K562 (cell line): ENCODE results near the gene PPP1CB. TPM values are rescaled to one million over a fixed set of nuclear protein-coding genes. Genes with fewer than 3 reads are reported as not detected.
A peak's percentile ranks its signal among the peaks of the same experiment; 100 is the strongest.

Source experiments
- EZH2 ChIP-seq: IDR thresholded peaks from 2 replicates; pipeline ENCODE4 v1.6.1; 2012; ENCODE audit warnings: low read depth, mild to moderate bottlenecking, inconsistent platforms, low read length, borderline replicate concordance
- HNRNPUL1 ChIP-seq: fragments of 200-400 bp; formaldehyde crosslinking; IDR thresholded peaks from 2 replicates; pipeline ENCODE4 v1.6.1; 2017; ENCODE audit warnings: low read length
- KLF10 ChIP-seq: fragments of 250-450 bp; sonication (Bioruptor Pico); IDR thresholded peaks from 2 replicates; pipeline ENCODE4 v1.6.1; 2021; ENCODE audit warnings: matching md5 sums
- LCOR ChIP-seq: sonication (generic); formaldehyde crosslinking; IDR thresholded peaks from 2 replicates; pipeline ENCODE4 v1.8.0; 2022; ENCODE audit warnings: mild to moderate bottlenecking, missing genetic modification reagents
- MTA3 ChIP-seq: fragments of 450-650 bp; formaldehyde crosslinking; IDR thresholded peaks from 2 replicates; pipeline ENCODE4 v1.6.1; 2017; ENCODE audit warnings: mild to moderate bottlenecking, borderline replicate concordance
- NCOA4 ChIP-seq: fragments of 450-650 bp; IDR thresholded peaks from 2 replicates; pipeline ENCODE4 v1.6.1; 2018; ENCODE audit warnings: mild to moderate bottlenecking; ENCODE audit not compliant: partially characterized antibody
- RBM22 ChIP-seq: fragments of 200-400 bp; formaldehyde crosslinking; IDR thresholded peaks from 2 replicates; pipeline ENCODE4 v1.6.1; 2018; ENCODE audit warnings: low read length, low read depth; ENCODE audit not compliant: poor library complexity, severe bottlenecking
- RUNX1 ChIP-seq: sonication (generic); IDR thresholded peaks from 2 replicates; pipeline ENCODE4 v1.6.1; 2016; ENCODE audit warnings: antibody characterized with exemption, low read depth
- SIN3A ChIP-seq, 2 experiments: fragments of 150-350 bp in 1 of 2; IDR thresholded peaks; 2 replicates each; pipeline ENCODE4 v1.6.1; 2011 to 2016; ENCODE audit warnings: borderline replicate concordance in 2 of 2, low read depth in 2 of 2, low read length in 2 of 2, mild to moderate bottlenecking in 2 of 2, moderate library complexity in 2 of 2; ENCODE audit not compliant: control insufficient read depth in 1 of 2
- SRSF3 ChIP-seq: fragments of 200-400 bp; formaldehyde crosslinking; IDR thresholded peaks from 2 replicates; pipeline ENCODE4 v1.6.1; 2016; ENCODE audit warnings: mild to moderate bottlenecking, low read length, moderate library complexity; ENCODE audit not compliant: insufficient read depth
- TAF1 ChIP-seq: IDR thresholded peaks from 2 replicates; pipeline ENCODE4 v1.6.1; 2011; ENCODE audit warnings: mild to moderate bottlenecking, low read length, moderate library complexity; ENCODE audit not compliant: insufficient read depth, control insufficient read depth, severe bottlenecking; ENCODE audit errors: extremely low read depth
- ZFP91 ChIP-seq: sonication (generic); formaldehyde crosslinking; IDR thresholded peaks from 2 replicates; pipeline ENCODE4 v1.8.0; 2022; ENCODE audit warnings: mild to moderate bottlenecking, missing genetic modification reagents
- ZFX ChIP-seq: sonication (generic); formaldehyde crosslinking; IDR thresholded peaks from 2 replicates; pipeline ENCODE4 v1.8.0; 2022; ENCODE audit warnings: mild to moderate bottlenecking, missing genetic modification reagents, moderate library complexity
- ZNF124 ChIP-seq: sonication (generic); formaldehyde crosslinking; IDR thresholded peaks from 2 replicates; pipeline ENCODE4 v1.8.1; 2022; ENCODE audit warnings: missing genetic modification reagents
- ZNF143 ChIP-seq: sonication (generic); formaldehyde crosslinking; IDR thresholded peaks from 2 replicates; pipeline ENCODE4 v1.9.0; 2022; ENCODE audit warnings: mild to moderate bottlenecking, missing genetic modification reagents
- ZNF282 ChIP-seq: sonication (generic); formaldehyde crosslinking; IDR thresholded peaks from 2 replicates; pipeline ENCODE4 v1.8.1; 2023; ENCODE audit warnings: missing genetic modification reagents
- ZNF324 ChIP-seq: fragments of 250-450 bp; sonication (Bioruptor Pico); IDR thresholded peaks from 2 replicates; pipeline ENCODE4 v1.4.0; 2020; ENCODE audit warnings: mild to moderate bottlenecking
- ZNF436 ChIP-seq: fragments of 250-450, 450-650 bp; sonication (Bioruptor Pico); formaldehyde crosslinking; IDR thresholded peaks from 2 replicates; pipeline ENCODE4 v1.7.0; 2020; ENCODE audit warnings: mild to moderate bottlenecking
- ZNF511 ChIP-seq: sonication (generic); formaldehyde crosslinking; IDR thresholded peaks from 2 replicates; pipeline ENCODE4 v1.8.0; 2022; ENCODE audit warnings: mild to moderate bottlenecking, missing genetic modification reagents
- ZSCAN29 ChIP-seq: fragments of 450-650 bp; IDR thresholded peaks from 2 replicates; pipeline ENCODE4 v1.6.1; 2017
- polyA plus RNA-seq, 8 experiments: library from polyadenylated mRNA; depleted of rRNA in 4 of 8; stranded (reverse) in 5 of 8; unstranded in 3 of 8; fragments of >200 nt; fragmentation: Nextera tagmentation in 2 of 8; fragmentation: Illumina TruSeq in 1 of 8; extraction: Ambion mirVana in 2 of 8; extraction: Trizol in 1 of 8; gene quantifications; 2 replicates each; pipeline versions ENCODE4 v1.2.1 to v1.2.3, GENCODE V29; 2011 to 2014; ENCODE audit warnings: inconsistent platforms in 1 of 8, missing spikeins in 1 of 8
- total RNA-seq, 7 experiments: library from RNA; depleted of rRNA in 6 of 7; stranded (reverse); fragments of >200 nt in 6 of 7; fragmentation: Illumina TruSeq in 2 of 7; extraction: Trizol in 2 of 7; gene quantifications; 2 replicates each; pipeline versions ENCODE4 v1.2.1 to v1.2.3, GENCODE V29; 2011 to 2021; ENCODE audit warnings: low replicate concordance in 1 of 7
- TF ChIP-seq, protein P1 (sequence below): conservative IDR thresholded peaks from 2 replicates; pipeline ENCODE4 v1.6.1; 2011; ENCODE audit warnings: low read depth, mild to moderate bottlenecking, low read length; ENCODE audit not compliant: control insufficient read depth
- TF ChIP-seq, protein P2 (sequence below): fragments of 450-650 bp; IDR thresholded peaks from 2 replicates; pipeline ENCODE4 v1.6.1; 2016
- TF ChIP-seq, protein P3 (sequence below), 3 experiments: fragments of 200-800 bp in 1 of 3; sonication (Bioruptor generic) in 1 of 3; sonication (generic) in 1 of 3; formaldehyde crosslinking in 1 of 3; IDR thresholded peaks; 2 replicates each; pipeline versions ENCODE4 v1.6.1 to v1.8.0; 2016 to 2022; ENCODE audit warnings: mild to moderate bottlenecking in 2 of 3, missing compliant biosample characterization in 2 of 3, missing genetic modification characterization in 2 of 3, missing genetic modification reagents in 1 of 3

The PPP1CB gene
- total and polyA plus RNA-seq, 9 of the 15 experiments (the other 6 are each of a cell fraction or from before 2014, with no cell fraction given), result 25.6 to 118 (median 58.9) TPM

DNA sequence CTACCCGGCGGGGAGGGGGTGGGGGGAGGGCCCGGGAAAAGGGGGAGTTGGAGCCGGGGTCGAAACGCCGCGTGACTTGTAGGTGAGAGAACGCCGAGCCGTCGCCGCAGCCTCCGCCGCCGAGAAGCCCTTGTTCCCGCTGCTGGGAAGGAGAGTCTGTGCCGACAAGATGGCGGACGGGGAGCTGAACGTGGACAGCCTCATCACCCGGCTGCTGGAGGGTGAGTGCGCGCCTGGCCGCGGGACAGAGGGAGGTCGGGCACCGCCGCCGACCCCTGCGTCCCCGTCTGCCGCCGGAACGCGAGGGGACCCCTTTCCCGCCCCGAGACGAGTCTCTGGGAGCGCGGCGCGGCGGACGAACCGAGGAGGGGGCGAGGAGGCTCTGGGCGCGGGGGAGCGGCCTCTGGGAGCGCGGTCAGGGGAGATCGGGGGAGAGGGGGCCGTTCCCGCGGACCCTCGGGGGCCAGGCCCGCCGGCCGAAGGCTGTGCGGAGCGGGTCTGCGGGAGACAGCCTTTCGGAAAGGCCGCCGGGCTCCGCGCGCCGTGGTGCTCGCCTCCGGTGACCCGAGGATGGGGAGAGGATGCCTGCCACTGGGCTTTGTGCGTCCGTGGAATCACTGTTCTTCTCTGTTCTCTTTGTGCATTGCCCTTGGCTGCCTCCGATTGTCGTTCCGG is 463 bp downstream of the PPP1CB start (continued):
- TF ChIP-seq TAF1 (peak; percentile 67), SIN3A (IDR thresholded peaks at IDR 0.05; ENCODE audit: borderline replicate concordance in 2 of 2, control insufficient read depth in 1 of 2, low read depth in 2 of 2, low read length in 2 of 2) (0 out of 4 replicates have a peak, but pooled peaks of 1 of the 2 experiments have one; percentile 15), ZNF124 (CRISPR knock-in tag) (no peak), RBM22 (peak; percentile 63), ZNF282 (no peak), RUNX1 (no peak), ZFX (peak; percentile 53; the same call in 1 of the 2 replicates), NCOA4 (no peak), MTA3 (no peak), ZSCAN29 (no peak), ZNF324 (CRISPR knock-in tag) (no peak), SRSF3 (no peak), EZH2 (no peak), KLF10 (CRISPR knock-in tag) (no peak), ZNF436 (CRISPR knock-in tag) (no peak), HNRNPUL1 (no peak), ZNF511 (CRISPR knock-in tag) (peak; percentile 59; the same call in 1 of the 2 replicates), ZNF143 (CRISPR knock-in tag) (no peak), ZFP91 (CRISPR knock-in tag) (no peak), LCOR (no peak)
- TF ChIP-seq, protein P1, sequence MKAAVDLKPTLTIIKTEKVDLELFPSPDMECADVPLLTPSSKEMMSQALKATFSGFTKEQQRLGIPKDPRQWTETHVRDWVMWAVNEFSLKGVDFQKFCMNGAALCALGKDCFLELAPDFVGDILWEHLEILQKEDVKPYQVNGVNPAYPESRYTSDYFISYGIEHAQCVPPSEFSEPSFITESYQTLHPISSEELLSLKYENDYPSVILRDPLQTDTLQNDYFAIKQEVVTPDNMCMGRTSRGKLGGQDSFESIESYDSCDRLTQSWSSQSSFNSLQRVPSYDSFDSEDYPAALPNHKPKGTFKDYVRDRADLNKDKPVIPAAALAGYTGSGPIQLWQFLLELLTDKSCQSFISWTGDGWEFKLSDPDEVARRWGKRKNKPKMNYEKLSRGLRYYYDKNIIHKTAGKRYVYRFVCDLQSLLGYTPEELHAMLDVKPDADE, result 0 out of 2 replicates have a peak, but pooled peaks have one; percentile 15
- TF ChIP-seq, protein P2, sequence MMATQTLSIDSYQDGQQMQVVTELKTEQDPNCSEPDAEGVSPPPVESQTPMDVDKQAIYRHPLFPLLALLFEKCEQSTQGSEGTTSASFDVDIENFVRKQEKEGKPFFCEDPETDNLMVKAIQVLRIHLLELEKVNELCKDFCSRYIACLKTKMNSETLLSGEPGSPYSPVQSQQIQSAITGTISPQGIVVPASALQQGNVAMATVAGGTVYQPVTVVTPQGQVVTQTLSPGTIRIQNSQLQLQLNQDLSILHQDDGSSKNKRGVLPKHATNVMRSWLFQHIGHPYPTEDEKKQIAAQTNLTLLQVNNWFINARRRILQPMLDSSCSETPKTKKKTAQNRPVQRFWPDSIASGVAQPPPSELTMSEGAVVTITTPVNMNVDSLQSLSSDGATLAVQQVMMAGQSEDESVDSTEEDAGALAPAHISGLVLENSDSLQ, result no peak
- TF ChIP-seq, protein P3, sequence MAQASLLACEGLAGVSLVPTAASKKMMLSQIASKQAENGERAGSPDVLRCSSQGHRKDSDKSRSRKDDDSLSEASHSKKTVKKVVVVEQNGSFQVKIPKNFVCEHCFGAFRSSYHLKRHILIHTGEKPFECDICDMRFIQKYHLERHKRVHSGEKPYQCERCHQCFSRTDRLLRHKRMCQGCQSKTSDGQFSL (CRISPR knock-in tag; IDR thresholded peaks at IDR 0.05), result peak; percentile 70; the same call in 1 of the 2 replicates
- TF ChIP-seq, protein P3 (tag; IDR thresholded peaks at IDR 0.05), result no peak
